CD4-positive, alpha-beta T cell treated with Interleukin-1 beta for 1 hour (primary cell): ENCODE results near the gene PRRX2.
"Not testable (repeated sequence)": the region's sequence is repeated elsewhere in the genome, so short reads cannot be mapped to it uniquely, and the experiment has no call there.

ENCODE experiments used
- DNase-seq, 2 donors: peaks; one replicate each; pipeline ENCODE4 v3.0.0-alpha.2; 2020 to 2022

Gene PRRX2

DNA sequence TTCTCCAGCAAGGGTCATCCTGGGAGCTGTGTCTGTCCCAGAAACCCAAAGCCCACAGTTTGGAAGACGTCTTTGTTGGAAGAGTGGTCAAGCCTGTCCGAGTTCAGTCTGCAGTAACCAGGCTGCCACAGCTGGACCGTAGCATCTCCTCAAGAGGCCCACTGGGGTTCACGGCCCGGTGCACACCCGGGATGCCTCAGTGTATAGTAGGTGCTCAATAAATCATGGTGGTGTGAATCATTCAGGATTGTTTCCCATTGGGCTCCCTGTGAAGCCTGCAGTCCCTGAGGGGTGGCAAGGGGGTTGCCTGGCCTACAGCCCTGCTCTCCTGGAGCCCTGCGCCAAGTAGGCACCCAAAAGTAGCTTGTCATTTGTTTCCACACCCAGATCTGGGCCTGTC is 10.3 kb upstream of the PRRX2 start:
- no peak for DNase-seq

DNA sequence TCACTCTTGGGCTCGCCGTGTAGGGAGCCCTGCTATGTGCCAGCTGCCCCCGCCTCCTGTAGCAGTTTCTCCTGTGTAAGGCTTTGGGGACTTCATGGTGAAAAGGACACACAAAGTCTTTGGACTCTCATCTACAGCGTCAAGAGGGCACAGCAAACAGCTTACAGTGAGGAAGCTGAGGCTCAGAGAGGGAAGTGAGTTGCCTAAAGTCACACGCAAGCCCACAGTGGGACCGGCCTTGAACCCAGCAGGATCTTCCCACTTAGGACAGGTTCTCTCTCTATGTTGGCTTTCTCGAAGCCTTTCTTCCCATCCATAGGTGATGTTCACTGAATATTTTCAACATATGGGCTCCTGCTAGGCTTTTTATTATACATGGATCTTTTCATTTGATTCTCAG is 9.8 kb upstream of the PRRX2 start:
- no peak for DNase-seq

DNA sequence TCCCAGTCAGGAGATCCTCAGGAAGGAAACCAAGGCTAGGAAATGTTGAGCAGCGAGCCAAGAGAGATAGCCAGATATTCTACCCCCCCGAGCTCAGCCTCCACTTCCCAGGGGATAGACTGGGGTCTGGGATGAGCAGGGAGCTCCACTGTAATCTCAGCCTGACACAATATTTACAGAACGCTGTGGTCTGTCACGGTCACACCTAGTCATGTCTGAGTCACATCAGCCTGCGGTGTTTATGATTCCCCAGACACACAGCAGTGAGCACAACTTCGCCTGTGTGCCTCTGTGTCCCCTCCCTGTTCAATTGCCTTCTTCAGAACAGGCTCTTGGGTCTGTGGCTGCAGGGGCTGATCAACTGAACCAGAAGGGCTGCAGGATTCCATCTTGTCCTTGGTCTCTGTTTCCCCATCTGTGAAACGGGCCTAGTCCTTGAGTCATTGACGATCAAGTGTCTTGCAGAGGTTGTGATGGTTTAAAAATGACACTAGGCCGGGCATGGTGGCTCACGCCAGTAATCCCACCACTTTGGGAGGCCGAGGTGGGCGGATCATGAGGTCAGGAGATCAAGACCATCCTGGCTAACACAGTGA is 8.6 kb upstream of the PRRX2 start:
- DNase-seq: no peak

- DNase-seq: no peak
Observed at GRCh38 chr9:129661029-129661428, 4.4 kb upstream of the PRRX2 start.

GRCh38 chr9:129662239-129662638 is 3.2 kb upstream of the PRRX2 start:
- not testable (repeated sequence) for DNase-seq

GRCh38 chr9:129664746-129665388 is 580 bp upstream of the PRRX2 start:
- DNase-seq: no peak

- DNase-seq: no peak
Observed at GRCh38 chr9:129665814-129666520, 520 bp downstream of the PRRX2 start.

DNA sequence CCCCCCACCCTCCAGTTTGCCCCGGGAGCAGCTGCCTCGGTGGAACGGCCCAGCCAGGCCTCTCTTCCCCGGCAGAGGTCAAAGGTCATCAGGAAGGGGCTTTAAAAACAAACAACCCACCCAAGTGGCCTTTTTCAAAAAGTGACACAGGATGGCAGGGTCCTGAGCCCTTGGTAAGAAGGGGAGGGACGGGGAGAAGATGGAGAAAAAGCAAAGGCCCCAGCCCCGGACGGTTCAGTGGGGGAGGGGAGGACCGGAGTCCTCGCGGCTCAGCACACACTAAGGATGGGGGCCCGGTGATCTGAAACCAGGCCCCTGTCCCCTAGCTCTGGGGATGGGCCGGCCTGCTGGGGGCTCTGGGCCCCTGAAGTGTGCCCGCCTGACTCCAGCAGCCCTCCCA is 1.1 kb downstream of the PRRX2 start:
- DNase-seq: no peak

DNA sequence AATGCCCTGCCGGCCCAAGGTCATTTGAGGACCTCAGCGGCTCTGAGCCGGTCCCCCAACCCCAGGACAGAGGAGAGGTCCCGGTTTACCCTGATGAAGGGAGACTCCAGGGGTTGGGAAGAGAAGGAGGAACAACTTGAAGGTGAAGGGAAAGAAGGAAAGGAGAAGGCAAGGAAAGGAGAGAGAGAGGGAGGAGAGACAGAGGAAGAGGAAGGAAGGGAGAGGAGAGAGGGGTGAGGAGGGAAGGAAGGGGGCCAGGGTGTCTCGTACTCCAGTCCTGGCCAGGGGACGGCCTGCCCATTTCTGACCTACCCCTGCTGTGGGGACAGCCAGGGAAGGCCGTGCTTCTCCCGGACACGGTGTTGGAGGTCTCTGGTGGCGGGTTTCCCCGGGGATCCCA is 1.9 kb downstream of the PRRX2 start:
- DNase-seq: no peak

GRCh38 chr9:129667850-129668249 is 2.4 kb downstream of the PRRX2 start:
- DNase-seq: no peak

DNA sequence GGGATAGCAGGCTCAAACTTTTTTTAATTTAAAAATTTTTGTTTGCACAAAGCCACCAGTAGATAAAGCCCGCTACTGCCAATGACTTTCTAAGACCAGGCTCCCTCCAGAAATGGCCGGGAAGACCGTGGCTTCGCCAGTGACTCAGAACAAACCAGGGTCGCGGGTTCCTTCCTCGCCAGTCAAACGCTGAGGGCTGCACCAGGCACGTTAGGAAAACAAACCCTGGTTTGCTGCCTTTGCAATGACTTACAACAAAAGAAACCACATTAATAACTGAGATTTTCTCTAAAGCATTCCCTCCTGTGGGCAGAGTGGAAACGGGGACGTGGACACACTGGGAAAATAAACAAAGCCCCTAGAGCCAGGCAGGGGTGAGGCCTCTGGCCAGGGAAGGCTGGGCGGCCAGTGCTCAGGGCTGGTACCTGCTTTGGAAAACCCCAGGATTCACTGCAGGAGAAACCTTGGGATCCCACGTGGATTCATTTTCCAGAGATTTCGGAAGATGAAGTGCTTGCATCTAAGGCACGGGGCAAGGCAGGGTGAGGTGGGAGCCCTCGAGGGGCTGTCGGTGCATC is 3.8 kb downstream of the PRRX2 start:
- no peak for DNase-seq

DNA sequence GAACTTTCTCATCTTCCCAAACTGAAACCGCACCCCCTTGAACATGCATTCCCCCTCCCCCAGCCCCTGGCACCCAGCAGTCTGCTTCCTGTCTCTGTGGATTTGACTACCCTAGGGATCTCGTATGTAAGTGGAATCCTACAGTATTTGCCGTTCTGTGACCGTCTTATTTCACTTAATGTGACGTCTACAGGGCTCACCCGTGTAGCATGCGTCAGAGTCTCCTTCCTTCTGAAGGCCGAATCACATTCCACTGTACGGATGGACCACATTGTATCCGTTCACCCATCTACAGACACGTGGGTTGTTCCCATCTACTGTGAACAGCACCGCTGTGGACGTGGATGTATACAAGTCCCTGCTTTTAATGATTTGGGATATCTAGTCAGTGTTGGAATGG is 4.5 kb downstream of the PRRX2 start:
- DNase-seq: no peak

- no peak for DNase-seq
Observed at GRCh38 chr9:129671065-129671464, 5.6 kb downstream of the PRRX2 start.

- DNase-seq: no peak
Observed at GRCh38 chr9:129671519-129671918, 6.1 kb downstream of the PRRX2 start.

- DNase-seq: no peak
Observed at GRCh38 chr9:129672702-129673101, 7.3 kb downstream of the PRRX2 start.

GRCh38 chr9:129673602-129674001 is 8.2 kb downstream of the PRRX2 start:
- DNase-seq: no peak

DNA sequence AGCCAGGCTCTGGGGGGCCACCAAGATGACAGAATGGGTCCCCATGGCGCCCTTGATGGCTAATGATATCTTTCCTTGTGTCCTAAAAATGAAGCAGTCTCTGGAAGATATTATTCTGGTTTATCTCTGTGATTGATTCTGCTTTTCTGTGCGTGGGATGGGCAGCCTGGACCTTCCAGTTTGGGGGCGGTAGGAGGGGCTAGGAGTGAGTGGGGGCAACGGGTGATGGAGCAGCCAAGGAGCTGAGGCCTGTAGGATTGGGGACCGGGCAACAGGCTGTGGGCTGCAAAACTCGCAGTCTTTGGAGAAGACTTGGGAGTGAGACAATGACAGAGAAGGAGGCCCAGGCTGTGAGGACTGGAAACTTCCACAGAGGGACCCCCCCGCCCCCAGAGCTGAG is 8.8 kb downstream of the PRRX2 start:
- DNase-seq: no peak

- no peak for DNase-seq
Observed at GRCh38 chr9:129675620-129676019, 10.2 kb downstream of the PRRX2 start.

DNA sequence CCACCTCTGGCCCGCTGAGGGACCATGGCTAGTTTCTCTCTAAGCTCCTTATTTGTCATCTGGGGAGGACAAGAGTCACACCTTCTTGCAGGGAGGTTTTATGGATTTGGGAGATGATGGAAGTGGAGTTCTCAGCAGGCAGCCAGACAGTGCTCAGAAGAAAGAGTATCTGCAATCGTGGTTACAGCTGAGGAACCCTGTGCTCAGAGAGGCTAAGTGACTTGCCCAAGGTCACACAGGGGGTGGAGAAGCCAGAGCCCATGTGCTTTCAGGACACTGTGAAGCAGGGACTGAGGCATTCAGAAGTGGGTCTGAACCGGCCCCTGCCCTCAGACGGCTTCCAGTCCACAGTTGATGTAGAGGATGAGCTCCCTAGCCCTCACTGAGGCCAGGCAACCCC is 10.8 kb downstream of the PRRX2 start:
- DNase-seq: no peak

DNA sequence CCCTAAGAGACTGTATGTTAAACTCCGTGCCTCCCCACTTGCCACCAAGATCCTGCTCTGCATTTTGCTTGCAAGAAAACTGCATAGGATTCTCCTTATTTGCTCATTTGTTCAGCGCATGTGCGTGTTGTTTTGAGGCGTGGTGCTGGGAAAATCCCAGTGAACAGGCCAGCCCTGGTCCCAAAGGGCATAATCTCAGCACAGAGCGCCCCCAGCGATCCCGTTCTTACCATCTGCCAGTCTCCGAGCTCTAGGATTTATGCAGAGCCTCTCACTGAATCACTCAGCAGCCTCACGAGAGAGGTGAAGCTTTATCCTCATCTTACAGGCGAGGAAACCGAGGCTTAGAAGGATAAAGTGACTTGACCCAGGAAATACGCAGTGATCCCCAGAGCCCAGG is 11.5 kb downstream of the PRRX2 start:
- DNase-seq: no peak

DNA sequence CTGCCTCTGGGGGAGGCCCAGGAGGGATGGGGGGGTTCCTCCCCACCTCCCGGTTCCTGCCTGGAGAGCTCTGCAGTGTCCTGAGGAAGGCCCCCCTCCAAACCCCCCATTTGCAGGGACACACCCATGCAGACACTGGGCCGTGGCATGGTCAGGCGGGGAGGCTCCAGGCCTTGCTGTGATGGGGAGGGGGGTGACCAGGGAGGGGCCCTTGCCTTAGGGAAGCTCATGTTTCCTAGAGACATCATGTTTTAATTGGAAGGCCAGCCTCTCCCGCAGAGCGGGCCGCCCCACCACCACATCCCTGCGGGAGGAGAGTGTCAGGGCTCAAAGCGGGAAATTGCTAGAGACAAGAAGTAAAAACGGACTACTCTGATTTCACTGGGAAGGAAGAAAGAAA is 12.0 kb downstream of the PRRX2 start:
- DNase-seq: no peak

GRCh38 chr9:129678844-129679243 is 13.4 kb downstream of the PRRX2 start:
- no peak for DNase-seq

DNA sequence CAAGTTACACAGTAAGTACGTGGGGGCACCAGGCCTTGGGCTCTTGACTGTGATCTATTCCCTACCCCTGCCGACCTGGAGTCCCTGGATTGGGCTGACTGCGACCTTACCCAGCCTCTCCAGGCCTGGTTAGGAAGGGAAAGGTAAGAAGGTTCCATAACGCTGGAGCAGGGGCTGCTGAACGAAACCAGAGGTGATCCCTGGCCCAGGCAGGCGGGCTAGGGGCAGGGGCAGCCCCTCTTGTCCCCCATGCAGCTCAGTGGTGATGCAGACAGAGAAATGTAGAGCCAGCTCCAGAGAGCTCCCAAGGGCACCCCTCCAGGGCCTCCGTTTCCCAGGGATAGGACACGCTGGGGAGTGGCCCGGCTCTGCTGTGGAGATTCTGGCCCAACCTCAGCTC is 14.1 kb downstream of the PRRX2 start:
- no peak for DNase-seq

DNA sequence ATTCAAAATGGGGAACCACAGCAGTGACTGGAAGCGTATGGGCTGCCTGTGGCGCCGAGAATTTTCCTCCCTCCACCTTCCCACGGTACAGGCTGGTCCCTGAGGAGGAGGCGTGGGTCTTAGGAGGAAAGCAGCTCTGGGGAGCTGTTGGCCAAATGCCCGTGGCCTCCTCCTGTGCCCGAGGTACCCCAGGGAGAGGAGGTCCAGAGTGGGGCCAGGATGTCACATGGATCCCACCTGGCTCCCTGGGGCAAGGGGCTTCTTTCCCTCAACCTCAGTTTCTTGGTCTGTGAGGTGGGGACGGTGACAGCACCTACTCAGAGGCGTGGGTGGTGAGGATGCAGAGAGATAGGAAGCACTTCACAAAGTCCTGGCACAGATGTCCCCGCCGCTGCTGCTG is 16.5 kb downstream of the PRRX2 start:
- no peak for DNase-seq
